ENCODE measurements around the gene MAP3K21. TPM values are rescaled to one million over a fixed set of nuclear protein-coding genes. Genes with fewer than 3 reads are reported as not detected.

The MAP3K21 gene
- total and polyA plus RNA-seq, 9 of the 15 experiments (the other 6 are each of a cell fraction or from before 2014, with no cell fraction given), result 0.23 to 0.86 (median 0.49) TPM

DNA sequence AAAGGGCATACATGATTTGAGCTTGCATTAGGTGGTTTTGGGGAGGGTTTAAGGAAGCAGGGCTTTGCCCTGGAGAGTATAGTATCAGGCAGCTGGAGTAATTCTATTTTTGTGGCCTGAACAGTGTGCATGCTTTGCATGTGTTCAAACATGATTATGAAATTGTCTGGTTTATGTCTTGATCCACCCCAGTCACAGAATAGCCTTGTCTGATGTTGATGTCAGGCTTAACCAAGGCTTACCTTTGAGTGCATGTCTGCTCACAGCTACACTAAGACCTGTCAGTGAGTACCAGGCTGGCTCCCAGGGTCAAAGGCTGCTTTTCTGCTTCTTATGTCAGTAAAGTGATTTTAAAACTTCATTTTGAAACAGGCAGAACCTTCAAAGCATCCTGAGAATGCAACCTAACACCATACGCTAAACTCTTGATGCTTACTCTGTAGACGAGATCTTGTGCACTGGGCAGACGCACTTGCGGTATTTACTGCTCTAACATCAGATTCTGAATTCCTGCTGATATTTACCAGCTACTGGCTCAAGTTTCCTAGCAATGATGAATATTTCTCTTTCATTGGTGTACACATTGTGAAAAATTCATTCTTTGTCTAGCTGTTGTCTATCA, 78.9 kb downstream of the MAP3K21 start:
- DNase-seq (ENCODE audit: extremely low read depth in 1 of 4, low spot score in 3 of 4), result no peak
- Histone ChIP-seq H3K9me3 (replicated peaks; ENCODE audit: control insufficient read depth, insufficient read depth, low read depth, low read length) (no peaks in the 10 kb centered on the region), H4K20me1 (replicated peaks; ENCODE audit: control insufficient read depth, insufficient read depth, low read length) (no peaks in the 10 kb centered on the region), H3K9me1 (ENCODE audit: control insufficient read depth, insufficient read depth, low read length) (no peaks in the 10 kb centered on the region), H3K9ac (ENCODE audit: insufficient read depth in 1 of 2, low read depth in 2 of 2, low read length in 2 of 2) (no peak overlapping the region), H2AFZ (ENCODE audit: low read depth, low read length) (no peak overlapping the region), H3K36me3 (ENCODE audit: control insufficient read depth, insufficient read depth, low read length) (no peaks in the 10 kb centered on the region), H3K4me3 (no peak overlapping the region), H3K27me3 (ENCODE audit: control insufficient read depth in 2 of 2, insufficient read depth in 2 of 2, low read length in 2 of 2) (no peaks in the 10 kb centered on the region), H3K27ac (ENCODE audit: extremely low read depth, low read depth, low read length) (no peak overlapping the region), H3K79me2 (ENCODE audit: control insufficient read depth, insufficient read depth, low read length) (no peaks in the 10 kb centered on the region), H3K4me2 (ENCODE audit: insufficient read depth, low read length) (no peak overlapping the region), H3K4me1 (replicated peaks in 1 of 2; ENCODE audit: control insufficient read depth in 2 of 2, insufficient read depth in 2 of 2, low read length in 2 of 2) (no peaks in the 10 kb centered on the region)
- no peak for FAIRE-seq
- intact Hi-C loops (cut with micrococcal nuclease), result no loop called here
- BruUV-seq (replicated peaks), result no TSS peak
- CTCF ChIA-PET (ENCODE audit: low intra/inter-chr PET ratio), result no interaction called here
- POLR2A ChIA-PET, result no interaction called here
- TF ChIP-seq RBM17 (IDR thresholded peaks at IDR 0.05; ENCODE audit: borderline replicate concordance, low read depth, low read length) (no peak), ZNF77 (CRISPR knock-in tag; IDR thresholded peaks at IDR 0.05) (no peak), MAFG (tag; conservative IDR thresholded peaks at IDR 0.05) (no peak), SMAD3 (CRISPR knock-in tag; conservative IDR thresholded peaks at IDR 0.05) (no peak), TCF7 (IDR thresholded peaks at IDR 0.05; ENCODE audit: borderline replicate concordance) (no peak), CHD4 (IDR thresholded peaks at IDR 0.05; ENCODE audit: insufficient read depth, insufficient replicate concordance, low read depth, low read length, poor library complexity, severe bottlenecking) (no peak), THRAP3 (IDR thresholded peaks at IDR 0.05; ENCODE audit: borderline replicate concordance) (no peak), KAT8 (IDR thresholded peaks at IDR 0.05; ENCODE audit: low read depth) (no peak), NELFE (IDR thresholded peaks at IDR 0.05; ENCODE audit: insufficient read depth, insufficient read length) (no peak), LEF1 (IDR thresholded peaks at IDR 0.05) (no peak), TAF7 (tag; IDR thresholded peaks at IDR 0.05) (no peak)
- TF ChIP-seq, protein P1, sequence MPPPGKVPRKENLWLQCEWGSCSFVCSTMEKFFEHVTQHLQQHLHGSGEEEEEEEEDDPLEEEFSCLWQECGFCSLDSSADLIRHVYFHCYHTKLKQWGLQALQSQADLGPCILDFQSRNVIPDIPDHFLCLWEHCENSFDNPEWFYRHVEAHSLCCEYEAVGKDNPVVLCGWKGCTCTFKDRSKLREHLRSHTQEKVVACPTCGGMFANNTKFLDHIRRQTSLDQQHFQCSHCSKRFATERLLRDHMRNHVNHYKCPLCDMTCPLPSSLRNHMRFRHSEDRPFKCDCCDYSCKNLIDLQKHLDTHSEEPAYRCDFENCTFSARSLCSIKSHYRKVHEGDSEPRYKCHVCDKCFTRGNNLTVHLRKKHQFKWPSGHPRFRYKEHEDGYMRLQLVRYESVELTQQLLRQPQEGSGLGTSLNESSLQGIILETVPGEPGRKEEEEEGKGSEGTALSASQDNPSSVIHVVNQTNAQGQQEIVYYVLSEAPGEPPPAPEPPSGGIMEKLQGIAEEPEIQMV (tag; conservative IDR thresholded peaks at IDR 0.05; ENCODE audit: low read depth), result no peak
- ATAC-seq, result no peak
- in situ Hi-C loops (cut with MboI), result no loop called here
- WGBS (ENCODE audit: insufficient coverage, low coverage, missing lambda C conversion rate), result 2% methylated on average over 4 of the region's 4 CpGs
